Liver (tissue), 9 donors: ENCODE measurements around the gene ZFP92. TPM values are rescaled to one million over a fixed set of nuclear protein-coding genes. Genes with fewer than 3 reads are reported as not detected.

Experiments
- DNase-seq: peaks from one replicate; pipeline ENCODE4 v3.0.0-alpha.2; 2017; ENCODE audit warnings: low spot score
- H3K27ac ChIP-seq, 2 donors: one replicate each; pipeline ENCODE4 v1.7.0; 2013; ENCODE audit warnings: inconsistent platforms in 2 of 2, low read length in 2 of 2, control low read depth in 1 of 2, low read depth in 1 of 2, mild to moderate bottlenecking in 1 of 2
- H3K27me3 ChIP-seq, 4 donors: one replicate each; pipeline versions ENCODE4 v1.6.1 to v1.7.0; 2013; ENCODE audit warnings: low read length in 3 of 4, inconsistent platforms in 1 of 4, mild to moderate bottlenecking in 1 of 4, moderate library complexity in 1 of 4; ENCODE audit not compliant: control insufficient read depth in 4 of 4, insufficient read depth in 4 of 4
- H3K36me3 ChIP-seq, 4 donors: one replicate each; pipeline versions ENCODE4 v1.6.1 to v1.7.0; 2013; ENCODE audit warnings: low read length in 3 of 4, mild to moderate bottlenecking in 3 of 4, low read depth in 1 of 4, moderate library complexity in 1 of 4; ENCODE audit not compliant: control insufficient read depth in 4 of 4, insufficient read depth in 3 of 4
- H3K4me1 ChIP-seq, 4 donors: one replicate each; pipeline versions ENCODE4 v1.6.1 to v1.7.0; 2013; ENCODE audit warnings: low read length in 3 of 4, mild to moderate bottlenecking in 3 of 4, moderate library complexity in 1 of 4; ENCODE audit not compliant: control insufficient read depth in 4 of 4, insufficient read depth in 4 of 4
- H3K4me3 ChIP-seq, 3 donors: one replicate each; pipeline versions ENCODE4 v1.6.1 to v1.7.0; 2013; ENCODE audit warnings: low read length in 3 of 3, control low read depth in 1 of 3, low read depth in 1 of 3, mild to moderate bottlenecking in 1 of 3
- H3K9ac ChIP-seq, 2 donors: one replicate each; pipeline ENCODE4 v1.7.0; 2013; ENCODE audit warnings: low read length in 2 of 2, mild to moderate bottlenecking in 2 of 2, moderate library complexity in 2 of 2, control low read depth in 1 of 2, low read depth in 1 of 2
- H3K9me3 ChIP-seq, 4 donors: one replicate each; pipeline versions ENCODE4 v1.6.1 to v1.7.0; 2013; ENCODE audit warnings: low read length in 3 of 4; ENCODE audit not compliant: control insufficient read depth in 4 of 4
- EGR1 ChIP-seq, 2 donors: IDR thresholded peaks; 2 replicates each; pipeline ENCODE4 v1.6.1; 2016 to 2018; ENCODE audit warnings: antibody characterized with exemption in 2 of 2, low read depth in 2 of 2
- FOXA1 ChIP-seq: IDR thresholded peaks from 2 replicates; pipeline ENCODE4 v1.6.1; 2016; ENCODE audit warnings: antibody characterized with exemption
- FOXA2 ChIP-seq: IDR thresholded peaks from 2 replicates; pipeline ENCODE4 v1.6.1; 2016; ENCODE audit warnings: antibody characterized with exemption
- GABPA ChIP-seq, 2 donors: IDR thresholded peaks in 1 of 2; conservative IDR thresholded peaks in 1 of 2; 2 replicates each; pipeline ENCODE4 v1.6.1; 2016; ENCODE audit warnings: antibody characterized with exemption in 2 of 2, mild to moderate bottlenecking in 1 of 2, moderate library complexity in 1 of 2
- HNF4A ChIP-seq, 2 donors: conservative IDR thresholded peaks; 2 replicates each; pipeline ENCODE4 v1.6.1; 2016; ENCODE audit warnings: antibody characterized with exemption in 2 of 2, mild to moderate bottlenecking in 2 of 2
- HNF4G ChIP-seq: IDR thresholded peaks from 2 replicates; pipeline ENCODE4 v1.6.1; 2016; ENCODE audit warnings: antibody characterized with exemption
- JUND ChIP-seq, 2 donors: IDR thresholded peaks; 2 replicates each; pipeline ENCODE4 v1.6.1; 2016; ENCODE audit warnings: antibody characterized with exemption in 2 of 2
- NR2F2 ChIP-seq: IDR thresholded peaks from 2 replicates; pipeline ENCODE4 v1.6.1; 2016; ENCODE audit warnings: antibody characterized with exemption
- RAD21 ChIP-seq, 2 donors: IDR thresholded peaks; 2 replicates each; pipeline ENCODE4 v1.6.1; 2016; ENCODE audit warnings: antibody characterized with exemption in 2 of 2, mild to moderate bottlenecking in 2 of 2
- RXRA ChIP-seq, 2 donors: IDR thresholded peaks; 2 replicates each; pipeline ENCODE4 v1.6.1; 2017 to 2018; ENCODE audit warnings: antibody characterized with exemption in 2 of 2, mild to moderate bottlenecking in 1 of 2
- SP1 ChIP-seq: IDR thresholded peaks from 2 replicates; pipeline ENCODE4 v1.6.1; 2018; ENCODE audit warnings: antibody characterized with exemption, mild to moderate bottlenecking
- TAF1 ChIP-seq: conservative IDR thresholded peaks from 2 replicates; pipeline ENCODE4 v1.6.1; 2016; ENCODE audit warnings: antibody characterized with exemption, mild to moderate bottlenecking
- YY1 ChIP-seq: IDR thresholded peaks from 2 replicates; pipeline ENCODE4 v1.6.1; 2016; ENCODE audit warnings: antibody characterized with exemption, mild to moderate bottlenecking
- WGBS: extraction: QIAGEN DNeasy Blood & Tissue Kit; methylation state at CpG from one replicate; pipeline ENCODE4 v1.1.7; 2013; 5-methylcytosine and 5-hydroxymethylcytosine counted together
- polyA plus RNA-seq, 2 donors: library from polyadenylated mRNA; stranded (reverse) in 1 of 2; unstranded in 1 of 2; fragments of 200-250 nt in 1 of 2; fragments of >200 nt in 1 of 2; fragmentation: Nextera tagmentation in 1 of 2; extraction: Ambion mirVana in 1 of 2; gene quantifications; one replicate each; pipeline versions ENCODE4 v1.2.1 to v1.2.3, GENCODE V29; 2013 to 2015
- total RNA-seq, 2 donors: library from RNA; depleted of rRNA; stranded (reverse); fragments of >200 nt; gene quantifications; one replicate each; pipeline ENCODE4 v1.2.3, GENCODE V29; 2014
- TF ChIP-seq, protein P1 (sequence below): fragments of 150-350 bp; IDR thresholded peaks from 2 replicates; pipeline ENCODE4 v1.5.1; 2017; ENCODE audit warnings: improper control_type of control experiment, low read depth, low read length; ENCODE audit not compliant: missing input control
- TF ChIP-seq, protein P2 (sequence below): IDR thresholded peaks from 2 replicates; pipeline ENCODE4 v1.6.1; 2016; ENCODE audit warnings: antibody characterized with exemption
- TF ChIP-seq, protein P3 (sequence below): IDR thresholded peaks from 2 replicates; pipeline ENCODE4 v1.6.1; 2016; ENCODE audit warnings: antibody characterized with exemption, mild to moderate bottlenecking
- TF ChIP-seq, protein P4 (sequence below): IDR thresholded peaks from 2 replicates; pipeline ENCODE4 v1.6.1; 2016; ENCODE audit warnings: antibody characterized with exemption
- TF ChIP-seq, protein P5 (sequence below): IDR thresholded peaks from 2 replicates; pipeline ENCODE4 v1.6.1; 2016; ENCODE audit warnings: antibody characterized with exemption
- donor health status: healthy.
- donor health status: healthy.
- donor health status: healthy.
- donor health status: healthy.
- donor health status: healthy.

Gene ZFP92
- total and polyA plus RNA-seq, 4 donors = 0.24 to 1.3 (median 0.44) TPM

DNA sequence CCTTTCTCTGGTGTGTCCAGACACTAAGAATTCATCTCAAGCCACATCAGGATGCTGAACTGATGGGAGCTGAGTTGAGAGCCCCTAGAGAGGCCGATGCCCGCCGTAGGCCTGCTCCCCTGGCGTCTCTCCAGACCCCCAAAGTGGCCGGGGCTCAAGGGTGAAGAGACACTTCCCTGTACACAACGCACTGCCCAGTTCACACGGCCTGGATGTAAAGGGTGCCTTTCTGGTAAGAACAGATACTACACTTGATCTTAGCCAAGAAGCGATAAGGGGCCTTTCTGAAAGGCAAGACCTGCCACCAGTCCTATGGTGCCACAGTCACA, 39.6 kb downstream of the ZFP92 start (continued):
- TF ChIP-seq, protein P1, sequence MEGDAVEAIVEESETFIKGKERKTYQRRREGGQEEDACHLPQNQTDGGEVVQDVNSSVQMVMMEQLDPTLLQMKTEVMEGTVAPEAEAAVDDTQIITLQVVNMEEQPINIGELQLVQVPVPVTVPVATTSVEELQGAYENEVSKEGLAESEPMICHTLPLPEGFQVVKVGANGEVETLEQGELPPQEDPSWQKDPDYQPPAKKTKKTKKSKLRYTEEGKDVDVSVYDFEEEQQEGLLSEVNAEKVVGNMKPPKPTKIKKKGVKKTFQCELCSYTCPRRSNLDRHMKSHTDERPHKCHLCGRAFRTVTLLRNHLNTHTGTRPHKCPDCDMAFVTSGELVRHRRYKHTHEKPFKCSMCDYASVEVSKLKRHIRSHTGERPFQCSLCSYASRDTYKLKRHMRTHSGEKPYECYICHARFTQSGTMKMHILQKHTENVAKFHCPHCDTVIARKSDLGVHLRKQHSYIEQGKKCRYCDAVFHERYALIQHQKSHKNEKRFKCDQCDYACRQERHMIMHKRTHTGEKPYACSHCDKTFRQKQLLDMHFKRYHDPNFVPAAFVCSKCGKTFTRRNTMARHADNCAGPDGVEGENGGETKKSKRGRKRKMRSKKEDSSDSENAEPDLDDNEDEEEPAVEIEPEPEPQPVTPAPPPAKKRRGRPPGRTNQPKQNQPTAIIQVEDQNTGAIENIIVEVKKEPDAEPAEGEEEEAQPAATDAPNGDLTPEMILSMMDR = no peak
- TF ChIP-seq, protein P2, sequence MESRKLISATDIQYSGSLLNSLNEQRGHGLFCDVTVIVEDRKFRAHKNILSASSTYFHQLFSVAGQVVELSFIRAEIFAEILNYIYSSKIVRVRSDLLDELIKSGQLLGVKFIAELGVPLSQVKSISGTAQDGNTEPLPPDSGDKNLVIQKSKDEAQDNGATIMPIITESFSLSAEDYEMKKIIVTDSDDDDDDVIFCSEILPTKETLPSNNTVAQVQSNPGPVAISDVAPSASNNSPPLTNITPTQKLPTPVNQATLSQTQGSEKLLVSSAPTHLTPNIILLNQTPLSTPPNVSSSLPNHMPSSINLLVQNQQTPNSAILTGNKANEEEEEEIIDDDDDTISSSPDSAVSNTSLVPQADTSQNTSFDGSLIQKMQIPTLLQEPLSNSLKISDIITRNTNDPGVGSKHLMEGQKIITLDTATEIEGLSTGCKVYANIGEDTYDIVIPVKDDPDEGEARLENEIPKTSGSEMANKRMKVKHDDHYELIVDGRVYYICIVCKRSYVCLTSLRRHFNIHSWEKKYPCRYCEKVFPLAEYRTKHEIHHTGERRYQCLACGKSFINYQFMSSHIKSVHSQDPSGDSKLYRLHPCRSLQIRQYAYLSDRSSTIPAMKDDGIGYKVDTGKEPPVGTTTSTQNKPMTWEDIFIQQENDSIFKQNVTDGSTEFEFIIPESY = no peak

DNA sequence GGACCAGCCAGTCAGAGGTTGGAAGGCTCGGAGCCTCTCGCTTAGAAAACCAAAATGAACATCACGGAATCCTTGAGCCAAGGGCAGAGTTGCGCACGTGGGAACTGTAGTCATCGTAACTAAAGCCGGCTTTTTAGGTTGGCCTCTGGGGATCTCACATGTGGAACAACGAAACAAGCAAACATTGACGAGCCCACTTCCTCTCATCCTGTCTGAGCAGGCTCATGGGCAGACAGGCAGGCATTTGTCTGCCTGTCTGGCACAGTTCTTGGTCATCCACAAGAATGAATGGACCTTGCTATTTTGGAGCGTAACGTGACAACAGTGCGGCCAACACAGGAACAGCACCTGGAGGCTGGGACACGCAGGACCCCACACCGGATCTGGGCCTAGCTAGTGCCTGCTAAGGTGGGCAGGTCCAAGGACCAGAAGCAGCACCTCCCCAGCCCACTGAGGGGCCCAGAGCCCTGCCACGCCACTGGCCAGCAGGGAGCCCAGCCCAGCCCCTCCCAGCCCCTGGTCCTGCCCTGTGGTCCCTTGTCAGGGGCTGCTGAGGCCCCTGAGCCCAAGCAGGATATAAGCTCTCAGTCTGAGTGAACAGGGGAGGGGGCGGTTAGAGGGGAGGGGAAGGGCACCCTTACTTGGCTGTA, 43.8 kb downstream of the ZFP92 start:
- WGBS = 96% methylated on average over 16 of the region's 16 CpGs
- DNase-seq = no peak
- TF ChIP-seq, protein P2 = no peak
- no peak for TF ChIP-seq FOXA1
- no peak for TF ChIP-seq HNF4A (conservative IDR thresholded peaks at IDR 0.05)
- no peak for TF ChIP-seq YY1
- no peak for TF ChIP-seq NR2F2
- TF ChIP-seq, protein P3, sequence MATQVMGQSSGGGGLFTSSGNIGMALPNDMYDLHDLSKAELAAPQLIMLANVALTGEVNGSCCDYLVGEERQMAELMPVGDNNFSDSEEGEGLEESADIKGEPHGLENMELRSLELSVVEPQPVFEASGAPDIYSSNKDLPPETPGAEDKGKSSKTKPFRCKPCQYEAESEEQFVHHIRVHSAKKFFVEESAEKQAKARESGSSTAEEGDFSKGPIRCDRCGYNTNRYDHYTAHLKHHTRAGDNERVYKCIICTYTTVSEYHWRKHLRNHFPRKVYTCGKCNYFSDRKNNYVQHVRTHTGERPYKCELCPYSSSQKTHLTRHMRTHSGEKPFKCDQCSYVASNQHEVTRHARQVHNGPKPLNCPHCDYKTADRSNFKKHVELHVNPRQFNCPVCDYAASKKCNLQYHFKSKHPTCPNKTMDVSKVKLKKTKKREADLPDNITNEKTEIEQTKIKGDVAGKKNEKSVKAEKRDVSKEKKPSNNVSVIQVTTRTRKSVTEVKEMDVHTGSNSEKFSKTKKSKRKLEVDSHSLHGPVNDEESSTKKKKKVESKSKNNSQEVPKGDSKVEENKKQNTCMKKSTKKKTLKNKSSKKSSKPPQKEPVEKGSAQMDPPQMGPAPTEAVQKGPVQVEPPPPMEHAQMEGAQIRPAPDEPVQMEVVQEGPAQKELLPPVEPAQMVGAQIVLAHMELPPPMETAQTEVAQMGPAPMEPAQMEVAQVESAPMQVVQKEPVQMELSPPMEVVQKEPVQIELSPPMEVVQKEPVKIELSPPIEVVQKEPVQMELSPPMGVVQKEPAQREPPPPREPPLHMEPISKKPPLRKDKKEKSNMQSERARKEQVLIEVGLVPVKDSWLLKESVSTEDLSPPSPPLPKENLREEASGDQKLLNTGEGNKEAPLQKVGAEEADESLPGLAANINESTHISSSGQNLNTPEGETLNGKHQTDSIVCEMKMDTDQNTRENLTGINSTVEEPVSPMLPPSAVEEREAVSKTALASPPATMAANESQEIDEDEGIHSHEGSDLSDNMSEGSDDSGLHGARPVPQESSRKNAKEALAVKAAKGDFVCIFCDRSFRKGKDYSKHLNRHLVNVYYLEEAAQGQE = no peak
- no peak for TF ChIP-seq FOXA2
- TF ChIP-seq RXRA (IDR thresholded peaks at IDR 0.05) = no peak
- TF ChIP-seq TAF1 = no peak
- no peak for TF ChIP-seq HNF4G
- TF ChIP-seq, protein P1 = no peak
- no peak for TF ChIP-seq JUND (IDR thresholded peaks at IDR 0.05)
- TF ChIP-seq, protein P4, sequence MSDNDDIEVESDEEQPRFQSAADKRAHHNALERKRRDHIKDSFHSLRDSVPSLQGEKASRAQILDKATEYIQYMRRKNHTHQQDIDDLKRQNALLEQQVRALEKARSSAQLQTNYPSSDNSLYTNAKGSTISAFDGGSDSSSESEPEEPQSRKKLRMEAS = no peak
- TF ChIP-seq EGR1 (IDR thresholded peaks at IDR 0.05; ENCODE audit: low read depth in 2 of 2) = no peak
- TF ChIP-seq, protein P5, sequence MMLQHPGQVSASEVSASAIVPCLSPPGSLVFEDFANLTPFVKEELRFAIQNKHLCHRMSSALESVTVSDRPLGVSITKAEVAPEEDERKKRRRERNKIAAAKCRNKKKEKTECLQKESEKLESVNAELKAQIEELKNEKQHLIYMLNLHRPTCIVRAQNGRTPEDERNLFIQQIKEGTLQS = no peak
- no peak for TF ChIP-seq RAD21 (IDR thresholded peaks at IDR 0.05)
- no peak for TF ChIP-seq SP1
- no peak for TF ChIP-seq GABPA (IDR thresholded peaks at IDR 0.05 in 1 of 2, conservative IDR thresholded peaks at IDR 0.05 in 1 of 2)
- Histone ChIP-seq H3K36me3 (peaks cover 0 to 4% (median 3%) of the 10 kb centered on the region in 4 donors), H3K4me1 (no peaks in the 10 kb centered on the region), H3K27me3 (no peaks in the 10 kb centered on the region), H3K9ac (no peak overlapping the region), H3K27ac (no peak overlapping the region), H3K9me3 (no peaks in the 10 kb centered on the region), H3K4me3 (no peak overlapping the region)
